GM19452 (cell line): ENCODE measurements around the gene METTL15.
A peak's percentile ranks its signal among the peaks of the same experiment; 100 is the strongest.
"Not testable (repeated sequence)": the region's sequence is repeated elsewhere in the genome, so short reads cannot be mapped to it uniquely, and the experiment has no call there.

Experiments
- ATAC-seq: cut with Tn5 transposase; IDR thresholded peaks from one replicate; pipeline ENCODE4 v1.9.1; 2021; ENCODE audit not compliant: unreplicated experiment

METTL15 gene

DNA sequence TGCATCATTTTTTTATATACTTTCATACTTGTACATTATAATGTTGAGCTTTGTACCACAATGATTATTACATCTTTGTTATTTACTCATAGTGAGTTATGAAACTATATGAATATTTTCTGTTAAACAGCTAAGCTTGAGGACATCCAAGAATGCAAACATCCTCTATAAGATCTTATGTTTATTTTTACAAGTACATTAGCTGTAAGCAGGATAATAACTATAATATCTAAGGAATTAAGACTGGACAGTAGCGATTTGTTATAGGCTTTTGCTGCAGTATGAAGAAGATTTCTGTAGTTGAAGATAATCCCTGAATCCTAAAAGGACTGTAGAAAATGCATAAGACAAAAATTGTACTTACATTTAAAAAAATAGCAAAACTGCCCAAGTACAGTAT lies 176.0 kb downstream of the METTL15 start:
- no peak for ATAC-seq

- no peak for ATAC-seq
Observed at GRCh38 chr11:28289444-28289843, 181.3 kb downstream of the METTL15 start.

DNA sequence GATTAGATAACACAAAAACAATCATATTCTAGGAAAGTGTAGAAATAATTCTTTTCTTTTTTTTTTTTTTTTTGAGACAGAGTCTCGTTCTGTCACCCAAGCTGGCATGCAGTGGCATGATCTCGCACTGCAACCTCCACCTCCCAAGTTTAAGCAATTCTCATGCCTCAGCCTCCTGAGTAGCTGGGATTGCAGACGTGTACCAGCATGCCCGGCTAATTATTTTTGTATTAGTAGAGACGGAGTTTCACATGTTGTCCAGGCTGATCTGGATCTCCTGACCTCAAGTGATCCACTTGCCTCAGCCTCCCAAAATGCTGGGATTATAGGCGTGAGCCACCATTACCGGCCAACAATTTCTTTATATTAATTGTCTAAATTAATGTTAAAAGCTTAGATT lies 182.8 kb downstream of the METTL15 start:
- not testable (repeated sequence) for ATAC-seq

- peak; percentile 97 for ATAC-seq
Observed at GRCh38 chr11:28296426-28296825, 188.2 kb downstream of the METTL15 start.

DNA sequence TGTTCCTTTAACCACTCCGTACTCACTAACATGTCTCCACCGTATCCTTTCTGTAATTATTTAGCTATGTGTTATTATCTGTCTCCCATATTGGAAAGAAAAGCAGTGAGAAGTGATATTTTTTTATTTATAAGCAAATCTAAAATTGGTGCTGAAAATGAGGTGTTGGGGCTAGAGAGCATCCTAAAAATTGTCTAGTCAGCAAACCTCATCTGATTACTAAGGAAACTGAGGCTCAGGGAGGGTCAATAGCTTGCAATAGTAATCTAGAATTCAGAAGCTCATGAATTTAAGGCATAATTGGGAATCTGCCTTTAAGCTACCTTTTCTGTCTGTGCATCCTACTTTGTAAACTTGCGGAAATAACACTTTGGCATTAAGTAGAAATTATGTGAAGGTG lies 190.0 kb downstream of the METTL15 start:
- ATAC-seq = no peak

- no peak for ATAC-seq
Observed at GRCh38 chr11:28303477-28304191, 195.4 kb downstream of the METTL15 start.

GRCh38 chr11:28315440-28315839 lies 207.3 kb downstream of the METTL15 start:
- no peak for ATAC-seq

DNA sequence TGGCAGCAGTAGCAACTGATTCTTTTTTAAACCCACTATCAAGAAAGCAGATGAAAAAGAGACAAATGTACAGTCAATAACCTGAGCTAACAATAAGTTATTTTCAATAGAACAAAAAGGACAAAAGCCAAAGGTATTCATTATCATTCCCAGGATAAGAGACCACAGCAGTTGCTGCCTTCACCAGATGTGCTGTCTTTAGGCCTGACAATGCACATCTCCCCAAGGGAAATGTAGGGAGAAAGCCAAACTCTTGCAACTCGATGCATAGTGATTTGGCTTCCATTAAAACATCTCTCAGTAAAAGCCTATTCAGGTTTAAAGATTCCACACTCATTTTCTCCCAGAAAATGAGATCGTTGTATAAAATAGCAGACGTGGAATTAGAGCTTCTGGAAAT lies 210.7 kb downstream of the METTL15 start:
- ATAC-seq = no peak

DNA sequence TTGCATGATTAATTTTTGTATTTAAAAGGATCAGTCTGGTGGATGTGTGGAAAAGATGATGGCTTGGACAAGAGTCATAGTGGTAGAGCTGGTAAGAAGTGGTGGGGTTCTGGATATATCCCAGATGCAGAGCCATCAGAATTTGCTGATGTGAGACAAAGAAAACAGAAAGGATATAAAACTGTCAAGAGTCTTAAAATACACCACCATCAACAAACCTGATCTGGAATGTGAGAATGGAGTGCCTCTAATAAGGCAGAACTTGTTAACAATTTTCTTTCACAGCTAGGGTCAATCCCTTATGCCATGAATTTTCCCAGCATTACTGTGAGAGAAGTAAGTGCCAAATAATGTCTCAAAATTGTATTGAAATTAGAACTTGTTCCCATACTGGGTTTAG lies 215.4 kb downstream of the METTL15 start:
- no peak for ATAC-seq

DNA sequence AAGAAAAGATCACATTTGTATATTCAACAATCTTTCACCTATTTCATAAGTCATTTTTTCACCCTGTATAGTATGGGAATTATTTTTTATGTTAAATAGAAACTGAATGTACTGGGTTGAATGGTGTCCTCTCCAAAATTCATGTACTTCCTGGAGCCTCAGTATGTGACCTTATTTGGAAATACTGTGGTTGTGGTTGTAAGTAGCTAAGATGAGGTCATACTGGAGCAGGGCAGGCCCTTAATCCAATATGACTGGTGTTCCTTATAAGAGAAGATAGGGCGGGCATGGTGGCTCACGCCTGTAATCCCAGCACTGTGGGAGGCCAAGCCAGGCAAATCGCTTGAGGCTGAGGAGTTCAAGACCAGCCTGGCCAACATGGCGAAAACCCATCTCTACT lies 224.2 kb downstream of the METTL15 start:
- not testable (repeated sequence) for ATAC-seq

- ATAC-seq = no peak
Observed at GRCh38 chr11:28337701-28338100, 229.5 kb downstream of the METTL15 start.

GRCh38 chr11:28338371-28338770 lies 230.2 kb downstream of the METTL15 start:
- no peak for ATAC-seq

DNA sequence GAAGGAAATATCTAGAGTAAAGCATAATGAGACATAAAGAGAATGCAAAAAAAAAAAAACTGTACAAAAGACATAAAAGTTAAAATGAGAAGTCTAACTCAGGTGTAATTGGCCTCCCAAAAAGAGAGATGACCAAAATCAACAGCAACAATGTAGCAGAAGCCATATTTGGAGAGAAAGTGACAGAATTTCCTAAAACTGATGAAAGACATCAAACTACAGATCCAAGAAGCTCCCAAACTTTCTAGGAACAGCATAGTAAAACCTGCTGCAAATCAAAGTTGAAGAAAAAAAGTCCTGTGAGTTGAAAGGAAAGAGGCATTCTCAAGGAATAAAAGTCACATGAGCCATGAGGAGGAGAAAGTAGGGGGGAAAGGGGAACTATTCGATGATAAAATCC lies 231.3 kb downstream of the METTL15 start:
- no peak for ATAC-seq

DNA sequence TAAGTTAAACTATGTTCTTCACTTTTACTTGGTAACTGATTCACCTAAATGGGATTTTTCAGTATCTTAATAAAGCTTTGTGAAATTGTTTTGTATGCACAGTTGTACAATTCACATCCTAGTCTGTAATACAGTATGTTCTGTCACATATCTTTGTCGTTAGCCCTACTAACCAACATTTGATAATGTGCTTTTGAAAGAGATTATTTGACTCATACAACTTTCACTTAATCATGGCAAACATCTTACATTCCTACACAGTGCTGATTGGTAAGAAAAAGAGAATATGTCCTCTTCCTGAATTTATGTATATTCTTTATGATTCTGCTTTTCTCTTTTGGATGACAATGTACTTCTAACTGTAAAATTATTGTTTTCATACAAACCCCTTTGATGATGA lies 234.5 kb downstream of the METTL15 start:
- no peak for ATAC-seq

GRCh38 chr11:28343304-28344233 lies 235.4 kb downstream of the METTL15 start:
- ATAC-seq = no peak

- no peak for ATAC-seq
Observed at GRCh38 chr11:28346209-28346608, 238.0 kb downstream of the METTL15 start.

DNA sequence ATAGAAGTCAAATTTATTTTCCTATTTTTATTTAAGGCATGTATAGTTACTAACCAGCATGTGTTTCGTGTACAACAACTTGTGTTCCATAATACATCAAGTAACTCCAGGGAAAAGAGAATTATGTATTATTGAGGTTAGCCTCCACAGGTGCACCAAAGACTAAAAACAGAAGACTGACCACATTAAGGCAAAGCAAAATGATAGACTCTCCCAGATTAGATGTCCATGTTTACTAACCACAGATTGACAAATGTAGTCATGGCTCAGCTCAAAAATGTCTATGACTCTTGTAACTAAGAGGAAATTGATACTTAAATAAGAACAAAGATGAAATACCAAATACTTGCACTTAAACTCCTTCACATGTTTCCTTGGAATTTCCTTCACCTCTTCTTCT lies 238.5 kb downstream of the METTL15 start:
- ATAC-seq = no peak

DNA sequence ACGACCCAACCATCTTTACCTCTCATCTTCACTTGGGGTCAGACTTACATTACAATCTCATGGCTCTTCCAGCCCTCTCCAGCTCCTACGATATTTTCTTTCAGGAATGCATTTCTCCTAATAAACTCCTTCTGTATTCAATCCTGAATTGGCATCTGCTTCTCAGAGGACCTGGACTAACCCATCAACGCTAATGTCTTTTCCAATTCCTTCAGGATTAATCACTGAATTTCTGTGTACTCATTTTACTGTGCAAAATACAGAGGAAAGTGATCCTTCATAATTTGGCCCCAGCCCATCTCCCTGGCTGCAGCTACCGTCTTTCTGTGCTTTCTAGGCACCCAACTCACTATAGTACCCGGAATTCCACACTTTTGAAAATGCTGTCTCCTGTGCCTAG lies 239.2 kb downstream of the METTL15 start:
- ATAC-seq = no peak

DNA sequence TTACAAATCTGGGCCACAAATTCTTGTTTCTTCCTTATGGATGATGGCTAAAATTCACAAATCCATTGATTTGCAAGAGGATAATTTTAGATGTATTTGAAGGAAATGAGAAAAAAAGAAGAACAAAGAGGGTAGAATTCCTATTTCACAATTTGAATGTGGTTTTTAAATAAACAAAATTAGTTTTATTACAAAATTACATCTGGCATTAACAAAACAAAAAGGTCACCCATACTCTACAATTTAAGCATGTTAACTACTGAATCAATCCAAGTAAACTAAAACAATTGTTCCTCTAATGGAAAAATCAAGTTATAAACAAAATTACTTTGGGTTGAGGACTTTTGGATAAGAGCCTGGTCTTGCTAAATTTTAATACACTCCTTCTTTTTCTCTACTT lies 242.0 kb downstream of the METTL15 start:
- ATAC-seq = no peak

GRCh38 chr11:28353991-28354390 lies 245.8 kb downstream of the METTL15 start:
- ATAC-seq = no peak

DNA sequence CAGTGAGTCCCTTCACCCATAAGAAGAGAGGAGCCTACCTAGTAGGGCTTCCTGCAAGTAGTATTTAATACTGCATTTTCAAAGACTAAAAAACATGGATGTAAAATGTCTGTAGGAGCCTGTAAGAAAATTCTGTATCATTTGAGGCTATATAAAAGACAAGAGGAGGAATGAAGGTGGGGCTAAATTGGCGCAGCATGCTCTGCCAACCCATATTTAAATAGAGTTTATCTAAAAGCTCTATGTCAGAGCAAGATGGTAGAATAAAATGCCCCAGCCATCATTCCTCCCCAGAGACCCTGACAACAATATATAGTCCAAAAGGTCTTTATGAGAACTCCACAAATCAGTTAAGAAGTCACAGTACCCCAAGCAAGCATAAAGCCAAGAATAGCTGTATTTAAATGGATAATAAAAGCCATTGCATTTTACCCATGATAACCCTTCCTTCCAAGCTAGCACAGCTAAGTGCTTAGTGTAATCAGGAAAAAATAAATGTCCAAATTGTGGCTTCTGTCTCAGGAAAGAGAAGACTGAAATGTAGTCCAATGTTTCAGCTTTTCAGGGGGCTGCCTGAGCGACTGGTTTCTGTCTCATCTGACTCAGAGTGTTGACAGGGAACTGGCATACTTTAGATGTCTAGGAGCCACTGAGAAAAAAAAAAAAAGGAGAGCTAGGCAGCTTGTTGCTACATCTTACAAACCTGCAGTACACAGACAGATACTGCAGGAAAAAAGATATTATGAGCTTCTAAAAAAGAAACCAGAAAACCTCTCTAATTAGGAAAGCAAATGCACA lies 258.6 kb downstream of the METTL15 start:
- no peak for ATAC-seq
